Stimulated activated CD4-positive, alpha-beta T cell treated with anti-CD3 and anti-CD28 coated beads, Interleukin-12 subunit alpha, Interleukin-12 subunit beta, amount 100 ng/mL, for 48 hours (primary cell): ENCODE results near the gene RGSL1.

Experiments
- DNase-seq, 3 donors: peaks; one replicate each; pipeline ENCODE4 v3.0.0-alpha.2; 2020; ENCODE audit warnings: low read depth in 2 of 3, low spot score in 1 of 3

The RGSL1 gene

DNA sequence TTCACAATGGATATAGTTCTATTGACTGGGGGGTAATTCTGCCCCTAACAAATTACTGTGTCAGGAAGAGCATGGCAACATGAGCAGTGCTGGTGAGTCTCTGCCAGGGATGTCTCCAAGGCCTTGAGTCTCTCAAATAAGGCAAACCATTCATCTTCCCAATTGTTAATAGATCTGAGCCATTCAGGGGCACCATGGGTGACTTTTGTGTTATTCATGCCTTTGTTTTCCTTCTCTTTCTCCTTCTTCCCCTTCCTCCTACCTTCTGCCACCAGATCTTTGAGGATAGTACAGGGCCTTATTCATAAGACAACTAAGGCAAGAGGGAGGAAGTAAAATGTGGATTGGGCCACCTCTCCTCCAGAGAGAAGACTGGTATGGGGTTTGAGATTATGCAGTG, at the start of gene RGSL1:
RGSL1 (plus strand) TSS at position 60 of the 400 bp plus-strand sequence; CDS start at position 80, 20 bp downstream.
- DNase-seq, result no peak

DNA sequence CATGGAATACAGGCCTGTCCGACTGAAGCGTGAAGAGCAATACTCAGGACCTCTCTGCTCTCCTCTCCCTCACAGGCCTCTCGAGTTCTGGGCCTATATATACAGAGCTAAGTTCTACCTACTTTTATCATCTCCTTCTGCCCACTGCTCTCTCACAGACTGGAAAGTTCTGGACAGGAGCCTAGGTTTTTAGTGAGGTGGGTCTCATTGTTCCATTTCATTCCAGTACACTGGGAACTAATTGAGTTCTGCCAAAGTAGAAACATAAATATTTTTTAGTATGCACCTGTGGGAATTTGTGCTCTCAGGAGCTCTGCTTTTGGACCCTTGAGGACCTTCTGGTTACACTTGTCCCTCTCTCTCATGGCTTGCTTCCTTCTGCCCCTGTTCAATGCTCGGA, 49.4 kb upstream of the RGSL1 start, which contains the start of gene TEDDM1:
TEDDM1 (minus strand) TSS at position 101 of the 400 bp plus-strand sequence. CDS start 182 bp downstream, outside the sequence.
- no peak for DNase-seq

- DNase-seq, result no peak
Observed at GRCh38 chr1:182404781-182405180, 45.2 kb upstream of the RGSL1 start.

DNA sequence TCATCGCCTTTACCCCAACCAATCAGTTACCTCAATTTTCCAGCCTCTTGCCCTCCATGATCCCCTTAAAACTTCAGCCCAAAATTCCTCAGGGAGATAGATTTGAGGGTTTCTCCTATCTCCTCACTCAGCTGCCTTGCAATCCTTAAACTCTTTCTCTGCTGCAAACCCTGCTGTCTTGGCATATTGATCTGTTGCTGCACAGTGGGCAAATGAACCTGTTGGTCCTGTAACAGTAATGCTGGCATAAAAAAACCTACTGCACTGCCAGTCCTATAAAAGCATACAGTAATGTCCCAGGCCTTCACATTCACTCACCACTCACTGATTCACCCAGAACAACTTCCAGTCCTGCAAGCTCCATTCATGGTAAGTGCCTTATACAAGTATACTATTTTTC, 44.4 kb upstream of the RGSL1 start:
- DNase-seq, result no peak

DNA sequence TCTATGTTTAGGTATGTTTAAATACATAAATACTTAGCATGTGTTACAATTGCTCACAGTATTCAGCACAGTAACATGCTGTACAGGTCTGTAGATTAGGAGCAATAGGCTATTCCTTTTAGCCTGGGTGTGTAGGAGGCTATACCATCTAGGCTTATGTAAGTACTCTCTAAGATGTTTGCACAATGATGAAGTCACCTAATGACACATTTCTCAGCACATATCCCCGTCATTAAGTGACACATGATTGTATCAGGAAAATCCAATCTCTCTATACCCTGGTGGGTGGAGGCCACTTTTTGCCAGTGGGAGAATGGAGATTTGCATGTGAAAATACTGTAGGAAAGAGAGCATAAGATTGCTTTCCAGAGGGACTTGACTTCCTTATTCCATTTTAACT, 43.9 kb upstream of the RGSL1 start:
- DNase-seq, result no peak

GRCh38 chr1:182407724-182408123, 42.2 kb upstream of the RGSL1 start:
- no peak for DNase-seq

GRCh38 chr1:182408435-182409075, 41.4 kb upstream of the RGSL1 start:
- DNase-seq, result no peak

DNA sequence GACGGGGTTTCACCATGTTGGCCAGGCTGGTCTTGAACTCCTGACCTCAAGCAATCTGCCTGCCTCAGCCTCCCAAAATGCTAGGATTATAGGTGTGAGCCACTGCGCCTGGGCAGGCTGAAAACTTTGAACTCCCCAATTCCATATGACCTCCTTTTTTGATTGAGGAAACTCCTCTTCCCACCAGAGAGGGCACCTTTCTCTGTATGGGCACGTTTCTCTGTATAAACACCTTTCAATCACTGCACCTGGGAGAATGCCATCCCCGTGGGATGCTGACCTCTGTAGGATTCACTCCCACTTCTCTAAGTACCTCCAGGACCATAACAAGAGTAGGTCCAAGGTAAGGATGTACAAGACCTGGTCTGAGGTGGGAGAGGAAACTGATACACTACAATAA, 39.8 kb upstream of the RGSL1 start:
- DNase-seq, result no peak

- DNase-seq, result no peak
Observed at GRCh38 chr1:182410620-182411273, 39.2 kb upstream of the RGSL1 start.

- no peak for DNase-seq
Observed at GRCh38 chr1:182413486-182413885, 36.5 kb upstream of the RGSL1 start.

- no peak for DNase-seq
Observed at GRCh38 chr1:182413969-182414368, 36.0 kb upstream of the RGSL1 start.

DNA sequence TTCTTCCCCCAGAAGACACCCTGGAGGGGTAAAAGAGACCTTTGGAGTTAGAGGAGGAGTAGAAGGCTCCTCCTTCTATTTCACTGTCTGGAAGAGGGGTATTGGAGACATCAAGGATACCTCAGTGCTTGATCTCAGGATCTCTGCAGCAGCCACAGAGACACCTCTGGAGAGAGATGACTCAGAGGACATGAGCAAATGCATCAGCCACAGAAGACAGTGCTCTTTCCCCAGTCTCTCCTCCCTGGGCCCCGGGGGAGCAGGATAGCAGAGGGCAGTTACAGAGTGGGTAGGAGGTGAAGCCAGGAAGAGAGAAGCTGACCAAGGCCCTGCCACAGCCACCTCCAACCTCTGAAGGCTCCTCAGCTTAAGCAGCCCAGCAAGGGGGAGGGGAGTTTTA, 34.2 kb upstream of the RGSL1 start:
- DNase-seq, result no peak

- DNase-seq, result no peak
Observed at GRCh38 chr1:182426442-182427430, 23.2 kb upstream of the RGSL1 start.

- DNase-seq, result no peak
Observed at GRCh38 chr1:182428043-182428442, 21.9 kb upstream of the RGSL1 start.

- peak; percentile 12 to 23 (median 14) for DNase-seq
Observed at GRCh38 chr1:182430263-182431068, 19.5 kb upstream of the RGSL1 start.

GRCh38 chr1:182431278-182431677, 18.7 kb upstream of the RGSL1 start:
- DNase-seq, result no peak

DNA sequence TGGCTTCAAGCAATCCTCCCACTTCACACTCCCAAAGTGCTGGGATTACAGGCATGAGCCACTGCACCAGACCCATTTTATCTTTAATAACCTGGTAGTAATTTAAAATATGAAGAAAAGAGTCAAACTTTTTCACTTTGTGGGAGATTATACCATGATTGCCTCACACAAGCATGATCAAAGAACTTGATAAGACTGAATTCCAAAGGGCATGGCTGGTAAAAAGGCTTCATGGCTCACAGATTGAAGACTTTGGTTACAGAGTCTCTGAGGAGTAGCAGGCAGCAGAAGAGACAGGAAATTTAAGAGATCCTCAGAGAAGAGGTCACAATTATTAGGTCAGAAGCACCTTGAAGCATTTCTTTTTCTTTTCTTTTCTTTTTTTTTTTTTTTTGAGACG, 16.4 kb upstream of the RGSL1 start:
- DNase-seq, result no peak

- no peak for DNase-seq
Observed at GRCh38 chr1:182438326-182438725, 11.6 kb upstream of the RGSL1 start.

GRCh38 chr1:182441719-182442118, 8.2 kb upstream of the RGSL1 start:
- no peak for DNase-seq

DNA sequence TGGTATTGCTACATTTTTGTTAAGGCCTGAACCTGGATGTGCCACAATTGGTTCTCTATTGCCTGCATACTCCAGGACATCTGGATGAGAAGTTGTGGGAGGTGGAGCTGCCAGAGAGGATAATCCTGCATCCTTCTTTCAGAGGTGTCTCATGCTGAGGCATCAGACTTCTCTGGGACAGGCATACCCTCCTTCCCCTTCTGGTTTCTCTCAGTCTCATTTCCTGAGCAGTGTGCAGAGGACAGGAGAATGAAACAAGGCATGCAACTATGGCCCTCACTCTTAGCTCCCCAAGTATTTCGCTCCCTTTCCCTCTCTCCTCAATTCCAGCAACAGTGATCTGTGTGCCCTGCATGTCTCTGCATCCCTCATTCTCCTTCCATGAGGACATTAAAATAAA, 7.6 kb upstream of the RGSL1 start:
- no peak for DNase-seq

DNA sequence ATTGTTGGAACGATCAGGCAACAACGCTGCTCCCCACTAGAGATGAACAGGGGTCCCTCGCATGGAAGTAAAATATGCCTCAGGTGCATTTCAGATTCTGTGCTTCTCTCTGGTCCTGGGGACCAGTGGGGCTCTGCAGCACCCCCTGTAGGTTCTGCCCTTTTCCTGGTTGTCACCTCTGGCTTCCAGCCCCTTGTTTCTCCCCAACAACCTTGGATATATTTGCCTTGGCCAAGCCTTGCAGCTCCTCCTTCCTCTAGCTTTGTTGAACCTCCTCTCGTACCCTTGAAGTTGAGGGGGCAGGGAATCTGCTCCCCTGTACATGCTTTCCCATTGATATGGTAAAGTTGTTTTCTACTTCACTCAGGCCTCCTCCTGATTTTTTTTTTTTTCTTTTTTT, 5.4 kb upstream of the RGSL1 start:
- DNase-seq, result no peak
